Lower leg skin (tissue), 4 donors: ENCODE data around the gene RING1. TPM values are rescaled to one million over a fixed set of nuclear protein-coding genes. Genes with fewer than 3 reads are reported as not detected.

Experiments
- DNase-seq, 2 donors: peaks; one replicate each; pipeline ENCODE4 v3.0.0-alpha.2; 2019; ENCODE audit warnings: low spot score in 2 of 2
- H3K4me3 ChIP-seq: fragments of 200-600 bp; sonication (generic); 2 replicates; pipeline ENCODE4 v1.5.1; 2017; ENCODE audit warnings: mild to moderate bottlenecking, low read depth; ENCODE audit not compliant: poor library complexity, severe bottlenecking
- CTCF ChIP-seq, 3 donors: fragments of 450-650 bp; IDR thresholded peaks; one replicate each; pipeline ENCODE4 v1.5.1; 2016; ENCODE audit warnings: antibody characterized with exemption in 3 of 3, mild to moderate bottlenecking in 3 of 3, moderate library complexity in 2 of 3
- POLR2A ChIP-seq, 2 donors: fragments of 450-650 bp; IDR thresholded peaks; one replicate each; pipeline ENCODE4 v1.6.1; 2016 to 2017; ENCODE audit warnings: antibody characterized with exemption in 2 of 2, mild to moderate bottlenecking in 1 of 2, moderate library complexity in 1 of 2
- WGBS, 2 donors: methylation state at CpG; one replicate each; pipeline ENCODE4 v1.1.5; 2018; 5-methylcytosine and 5-hydroxymethylcytosine counted together
- intact Hi-C: fragments of 100-400 bp; cut with DNase I; formaldehyde crosslinking; loops from one replicate; pipeline ENCODE4 v1.15.0; 2023; ENCODE audit warnings: low total_unique reads
- total RNA-seq, 4 donors: library from RNA; depleted of rRNA; stranded (reverse); fragments of >200 nt; gene quantifications; one replicate each; pipeline ENCODE4 v1.1.0, GENCODE V29; 2016

Gene RING1
- total RNA-seq, 4 donors from 2014 or later = 10.0 to 22.1 (median 13.7) TPM

- TF ChIP-seq CTCF (IDR thresholded peaks at IDR 0.05) = no peak
- WGBS, 2 donors = 51 to 54% methylated on average over 10 of the region's 10 CpGs
- H3K4me3 ChIP-seq = no peak overlapping the region
- intact Hi-C loops = no loop called here
- no peak for DNase-seq
These were observed 44.1 kb upstream of the RING1 start for GRCh38 chr6:33164176-33164575.

GRCh38 chr6:33164665-33165373 is 43.5 kb upstream of the RING1 start:
- DNase-seq = peak in 1 of 2 donors; percentile 32
- intact Hi-C loops = no loop called here
- TF ChIP-seq CTCF (IDR thresholded peaks at IDR 0.05) (no peak), POLR2A (IDR thresholded peaks at IDR 0.05) (no peak)
- WGBS, 2 donors = 60 to 72% methylated on average over 14 of the region's 14 CpGs
- no peak overlapping the region for H3K4me3 ChIP-seq

GRCh38 chr6:33165581-33166258 is 42.6 kb upstream of the RING1 start:
- no peak for TF ChIP-seq CTCF (IDR thresholded peaks at IDR 0.05)
- TF ChIP-seq POLR2A (IDR thresholded peaks at IDR 0.05) = no peak
- H3K4me3 ChIP-seq = no peak overlapping the region
- DNase-seq = no peak
- WGBS, 2 donors = 86 to 87% methylated on average over 17 of the region's 17 CpGs
- intact Hi-C loops = no loop called here

- 91 to 93% methylated on average over 6 of the region's 6 CpGs for WGBS, 2 donors
- no peak for TF ChIP-seq POLR2A (IDR thresholded peaks at IDR 0.05)
- no peak for TF ChIP-seq CTCF (IDR thresholded peaks at IDR 0.05)
- H3K4me3 ChIP-seq = no peak overlapping the region
- intact Hi-C loops = no loop called here
- no peak for DNase-seq
These were observed 41.9 kb upstream of the RING1 start for GRCh38 chr6:33166363-33166762.

- 85 to 94% methylated on average over 7 of the region's 7 CpGs for WGBS, 2 donors
- DNase-seq = no peak
- no peak for TF ChIP-seq CTCF (IDR thresholded peaks at IDR 0.05)
- H3K4me3 ChIP-seq = no peak overlapping the region
- intact Hi-C loops = no loop called here
These were observed 41.5 kb upstream of the RING1 start for GRCh38 chr6:33166811-33167210.
